HFFc6 (cell line): ENCODE results near the gene KDM1A. TPM values are rescaled to one million over a fixed set of nuclear protein-coding genes. Genes with fewer than 3 reads are reported as not detected.
A peak's percentile ranks its signal among the peaks of the same experiment; 100 is the strongest.

Experiments
- DNase-seq: peaks from one replicate; pipeline ENCODE4 v3.0.0-alpha.2; 2018
- H3K27ac Mint-ChIP-seq: 2 replicates; pipeline ENCODE4 v1.8.0; 2020; ENCODE audit warnings: mild to moderate bottlenecking, mixed read lengths
- H3K27me3 Mint-ChIP-seq: 2 replicates; pipeline ENCODE4 v1.8.0; 2021; ENCODE audit warnings: mild to moderate bottlenecking, moderate library complexity, mixed read lengths; ENCODE audit not compliant: insufficient read depth
- H3K36me3 Mint-ChIP-seq: 2 replicates; pipeline ENCODE4 v1.8.0; 2021; ENCODE audit warnings: low read depth, mixed read lengths
- H3K4me1 Mint-ChIP-seq: 2 replicates; pipeline ENCODE4 v1.8.0; 2020; ENCODE audit warnings: low read depth, mixed read lengths
- H3K4me3 Mint-ChIP-seq: 2 replicates; pipeline ENCODE4 v1.8.0; 2020; ENCODE audit warnings: mild to moderate bottlenecking, moderate library complexity, mixed read lengths
- H3K9me3 Mint-ChIP-seq: 2 replicates; pipeline ENCODE4 v1.8.0; 2020; ENCODE audit warnings: mild to moderate bottlenecking, mixed read lengths
- total RNA-seq, 6 experiments: library from RNA; stranded (reverse); fragmentation: NEBNext Ultra II Directional; extraction: Animal tissue kit (Norgen Biotek cat#: 25700); gene quantifications; 2 replicates in 1 of 6; 3 replicates in 5 of 6; pipeline ENCODE4 v1.2.3, GENCODE V29; 2021
- TF ChIP-seq, protein P1 (sequence below): fragments of 200-600 bp; sonication (generic); IDR thresholded peaks from 2 replicates; pipeline ENCODE4 v1.5.0; 2021; ENCODE audit warnings: antibody characterized with exemption, mild to moderate bottlenecking

The KDM1A gene
- total RNA-seq, 6 experiments from 2014 or later, result 51.4 to 70.6 (median 62.5) TPM

DNA sequence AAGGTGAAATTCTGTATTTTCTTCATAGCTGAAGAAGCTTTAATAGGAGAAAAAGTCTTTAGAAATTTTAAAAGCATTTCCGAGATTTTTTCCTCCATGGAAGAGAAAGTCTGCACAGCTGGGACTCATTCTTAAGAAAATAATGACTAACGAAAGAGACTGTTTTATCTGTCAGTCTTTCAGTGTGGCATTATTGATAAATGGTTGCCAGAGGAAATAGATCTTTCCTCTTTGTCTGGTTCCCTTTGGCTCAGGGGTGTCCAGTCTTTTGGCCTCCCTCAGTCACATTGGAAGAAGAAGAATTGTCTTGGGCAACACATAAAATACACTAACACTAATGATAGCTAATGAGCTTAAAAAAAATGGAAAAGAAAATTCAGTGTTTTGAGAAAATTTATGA is 49.9 kb downstream of the KDM1A start:
- Mint-ChIP-seq H3K4me3 (no peak overlapping the region), H3K36me3 (peaks cover 36% of the 10 kb centered on the region), H3K27me3 (no peaks in the 10 kb centered on the region), H3K27ac (no peak overlapping the region), H3K9me3 (no peaks in the 10 kb centered on the region), H3K4me1 (peaks cover 13% of the 10 kb centered on the region)
- TF ChIP-seq, protein P1, sequence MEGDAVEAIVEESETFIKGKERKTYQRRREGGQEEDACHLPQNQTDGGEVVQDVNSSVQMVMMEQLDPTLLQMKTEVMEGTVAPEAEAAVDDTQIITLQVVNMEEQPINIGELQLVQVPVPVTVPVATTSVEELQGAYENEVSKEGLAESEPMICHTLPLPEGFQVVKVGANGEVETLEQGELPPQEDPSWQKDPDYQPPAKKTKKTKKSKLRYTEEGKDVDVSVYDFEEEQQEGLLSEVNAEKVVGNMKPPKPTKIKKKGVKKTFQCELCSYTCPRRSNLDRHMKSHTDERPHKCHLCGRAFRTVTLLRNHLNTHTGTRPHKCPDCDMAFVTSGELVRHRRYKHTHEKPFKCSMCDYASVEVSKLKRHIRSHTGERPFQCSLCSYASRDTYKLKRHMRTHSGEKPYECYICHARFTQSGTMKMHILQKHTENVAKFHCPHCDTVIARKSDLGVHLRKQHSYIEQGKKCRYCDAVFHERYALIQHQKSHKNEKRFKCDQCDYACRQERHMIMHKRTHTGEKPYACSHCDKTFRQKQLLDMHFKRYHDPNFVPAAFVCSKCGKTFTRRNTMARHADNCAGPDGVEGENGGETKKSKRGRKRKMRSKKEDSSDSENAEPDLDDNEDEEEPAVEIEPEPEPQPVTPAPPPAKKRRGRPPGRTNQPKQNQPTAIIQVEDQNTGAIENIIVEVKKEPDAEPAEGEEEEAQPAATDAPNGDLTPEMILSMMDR, result no peak
- DNase-seq, result no peak

DNA sequence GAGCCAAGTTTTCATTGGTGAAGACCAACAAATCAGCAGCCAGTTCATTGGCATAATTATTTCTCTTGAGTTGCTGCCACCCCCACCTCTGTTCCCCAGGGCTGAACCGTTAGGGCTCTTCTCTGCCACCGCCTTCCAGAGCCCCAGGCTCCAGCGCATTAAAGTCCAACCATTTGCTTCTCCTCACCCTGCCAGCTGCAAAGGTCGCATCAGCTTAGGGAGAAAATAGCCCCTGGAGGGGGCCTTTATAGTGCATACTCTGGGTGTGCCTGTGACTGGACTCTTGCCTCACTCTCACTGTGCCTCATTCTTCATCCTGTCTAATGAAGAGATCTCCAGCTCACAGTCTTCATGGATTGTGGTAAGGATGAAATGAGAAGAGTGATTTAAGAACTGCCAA is 50.4 kb downstream of the KDM1A start:
- H3K4me3 Mint-ChIP-seq, result no peak overlapping the region
- H3K36me3 Mint-ChIP-seq, result peaks cover 36% of the 10 kb centered on the region
- TF ChIP-seq, protein P1, result no peak
- no peaks in the 10 kb centered on the region for H3K9me3 Mint-ChIP-seq
- no peak for DNase-seq
- H3K4me1 Mint-ChIP-seq, result peaks cover 18% of the 10 kb centered on the region
- no peak overlapping the region for H3K27ac Mint-ChIP-seq
- H3K27me3 Mint-ChIP-seq, result no peaks in the 10 kb centered on the region

DNA sequence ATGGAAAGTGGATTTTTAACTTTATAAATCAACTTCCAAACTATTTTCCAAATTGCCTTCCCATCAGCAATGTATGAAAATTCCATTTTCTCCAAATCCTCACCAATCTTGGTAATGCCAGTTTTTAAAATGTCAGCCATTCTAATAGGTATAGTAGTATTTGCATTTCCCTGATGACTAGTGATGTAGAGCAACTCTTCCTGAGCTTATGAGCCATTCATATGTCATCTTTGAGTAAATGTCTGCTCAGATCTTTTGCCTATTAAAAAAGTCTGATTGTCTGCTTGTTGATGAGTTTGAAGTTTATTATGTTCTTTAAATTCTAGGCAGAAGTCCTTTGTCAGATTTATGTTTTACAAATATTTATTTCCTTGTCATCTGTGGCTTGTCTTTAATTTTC is 54.7 kb downstream of the KDM1A start:
- Mint-ChIP-seq H3K27ac (no peak overlapping the region), H3K4me3 (no peak overlapping the region), H3K4me1 (peaks cover 24% of the 10 kb centered on the region), H3K27me3 (no peaks in the 10 kb centered on the region), H3K36me3 (peaks cover 41% of the 10 kb centered on the region), H3K9me3 (no peaks in the 10 kb centered on the region)
- no peak for DNase-seq
- TF ChIP-seq, protein P1, result no peak

DNA sequence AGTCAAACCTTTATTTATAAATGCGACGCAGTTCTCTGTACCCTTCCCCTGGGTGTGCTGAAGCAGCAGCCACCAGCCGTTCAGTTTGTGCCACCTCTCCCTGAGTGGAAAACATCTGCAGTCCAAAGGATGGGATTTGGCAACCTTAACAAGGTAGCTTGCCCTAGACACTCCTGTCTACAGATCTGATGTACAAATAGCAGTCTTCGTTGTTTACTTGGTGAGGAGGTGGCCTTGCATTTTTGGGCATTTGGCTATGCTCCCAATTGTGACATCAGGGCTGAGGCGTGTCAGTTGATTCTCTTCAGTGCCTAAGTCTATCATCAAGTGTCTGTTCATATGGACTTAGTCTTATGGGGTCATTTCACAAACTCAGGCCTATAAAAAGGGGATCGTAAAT is 59.8 kb downstream of the KDM1A start:
- Mint-ChIP-seq H3K36me3 (peaks cover 44% of the 10 kb centered on the region), H3K4me3 (no peak overlapping the region), H3K9me3 (no peaks in the 10 kb centered on the region), H3K4me1 (peaks cover 19% of the 10 kb centered on the region), H3K27ac (peak overlapping the region; percentile 4; the same call in 1 of the 2 replicates), H3K27me3 (peaks cover 4% of the 10 kb centered on the region)
- TF ChIP-seq, protein P1, result no peak
- no peak for DNase-seq

DNA sequence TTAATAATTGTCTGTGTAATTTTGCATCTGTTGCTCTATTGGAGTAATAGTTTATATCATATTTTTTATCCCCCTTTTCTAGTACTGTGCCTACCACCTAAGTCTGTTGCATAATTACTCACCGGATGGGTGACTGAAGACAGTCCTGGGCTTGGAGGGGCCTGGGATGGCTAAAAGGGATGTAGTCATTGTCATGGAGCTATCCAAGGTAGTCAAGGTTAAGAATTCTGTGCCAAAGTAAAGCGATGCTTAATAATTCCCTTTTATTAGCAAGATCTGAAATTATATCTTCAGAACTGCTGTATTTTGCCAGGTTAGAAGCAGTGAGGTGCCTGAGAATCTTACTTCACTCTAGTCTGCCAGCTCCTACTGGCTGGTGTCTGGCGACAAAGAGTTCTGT is 61.6 kb downstream of the KDM1A start:
- no peak for DNase-seq
- Mint-ChIP-seq H3K27me3 (peaks cover 4% of the 10 kb centered on the region), H3K4me1 (peaks cover 11% of the 10 kb centered on the region; the same call in 1 of the 2 replicates), H3K27ac (peak overlapping the region; percentile 2; the same call in 1 of the 2 replicates), H3K36me3 (peaks cover 48% of the 10 kb centered on the region), H3K4me3 (no peak overlapping the region), H3K9me3 (no peaks in the 10 kb centered on the region)
- TF ChIP-seq, protein P1, result no peak

DNA sequence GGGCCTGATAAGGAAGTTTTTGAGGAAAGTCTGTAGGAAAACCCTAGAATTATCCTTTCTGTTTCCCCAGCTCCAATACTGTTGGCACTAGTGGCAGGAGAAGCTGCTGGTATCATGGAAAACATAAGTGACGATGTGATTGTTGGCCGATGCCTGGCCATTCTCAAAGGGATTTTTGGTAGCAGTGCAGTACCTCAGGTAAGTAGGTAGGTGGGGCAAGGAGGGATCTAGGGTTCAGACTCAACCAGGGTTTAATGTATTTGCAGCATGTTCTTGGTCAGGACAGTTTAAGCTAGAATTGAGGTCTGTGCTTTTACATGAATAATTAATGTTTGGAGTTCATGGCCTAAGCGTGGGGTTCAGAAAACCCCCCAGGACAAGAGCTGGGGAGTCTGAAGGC is 62.1 kb downstream of the KDM1A start:
- Mint-ChIP-seq H3K4me3 (no peak overlapping the region), H3K9me3 (no peaks in the 10 kb centered on the region), H3K27me3 (peaks cover 4% of the 10 kb centered on the region), H3K4me1 (peaks cover 11% of the 10 kb centered on the region; the same call in 1 of the 2 replicates), H3K27ac (no peak overlapping the region; the same call in 1 of the 2 replicates), H3K36me3 (peaks cover 53% of the 10 kb centered on the region)
- TF ChIP-seq, protein P1, result peak; percentile 46
- DNase-seq, result no peak
